Kidney (tissue), 14 donors: ENCODE data around the gene NEK7. TPM values are rescaled to one million over a fixed set of nuclear protein-coding genes. Genes with fewer than 3 reads are reported as not detected.

ENCODE experiments used
- DNase-seq, 5 donors: peaks; one replicate each; pipeline ENCODE4 v3.0.0-alpha.2; 2013 to 2020
- FAIRE-seq: peaks from 2 replicates; lab custom pipeline; 2012; peaks lifted over from hg19 to GRCh38; lab: Jason Lieb, UNC
- H3K27ac ChIP-seq, 2 donors: one replicate each; pipeline ENCODE4 v1.7.0; 2013; ENCODE audit warnings: low read depth in 2 of 2, low read length in 2 of 2, inconsistent platforms in 1 of 2
- H3K27me3 ChIP-seq: one replicate; pipeline ENCODE4 v1.7.1; 2013; ENCODE audit warnings: low read length, inconsistent platforms; ENCODE audit not compliant: control insufficient read depth, insufficient read depth
- H3K36me3 ChIP-seq, 3 donors: one replicate each; pipeline versions ENCODE4 v1.7.0 to v1.7.1; 2013; ENCODE audit warnings: low read length in 3 of 3, control low read depth in 1 of 3, inconsistent platforms in 1 of 3; ENCODE audit not compliant: insufficient read depth in 3 of 3, control insufficient read depth in 2 of 3
- H3K4me1 ChIP-seq, 3 donors: one replicate each; pipeline versions ENCODE4 v1.7.0 to v1.7.1; 2013; ENCODE audit warnings: low read length in 3 of 3, inconsistent platforms in 1 of 3, low read depth in 1 of 3; ENCODE audit not compliant: control insufficient read depth in 2 of 3, insufficient read depth in 2 of 3
- H3K4me3 ChIP-seq, 3 donors: one replicate each; pipeline versions ENCODE4 v1.7.0 to v1.8.1; 2013; ENCODE audit warnings: low read length in 3 of 3, control low read depth in 1 of 3, inconsistent platforms in 1 of 3
- H3K9ac ChIP-seq, 3 donors: one replicate each; pipeline versions ENCODE4 v1.7.0 to v1.7.1; 2013; ENCODE audit warnings: low read length in 3 of 3, control low read depth in 1 of 3, inconsistent platforms in 1 of 3
- H3K9me3 ChIP-seq, 3 donors: one replicate each; pipeline versions ENCODE4 v1.7.0 to v1.7.1; 2013; ENCODE audit warnings: low read length in 3 of 3, control low read depth in 1 of 3, inconsistent platforms in 1 of 3; ENCODE audit not compliant: control insufficient read depth in 2 of 3, insufficient read depth in 1 of 3
- CTCF ChIP-seq: IDR thresholded peaks from 3 replicates; pipeline ENCODE4 v1.5.1; 2012; ENCODE audit warnings: mild to moderate bottlenecking, moderate library complexity, borderline replicate concordance; ENCODE audit not compliant: insufficient read depth; ENCODE audit errors: extremely low read depth
- intact Hi-C: fragments of 100-400 bp; cut with DNase I; formaldehyde crosslinking; loops from one replicate; pipeline ENCODE4 v1.11.1; 2022
- polyA plus RNA-seq: library from polyadenylated mRNA; stranded (reverse); fragments of 350-450 nt; fragmentation: Illumina TruSeq; extraction: RNeasy Lipid Tissue Mini Kit (QIAGEN cat#74804); gene quantifications from one replicate; pipeline ENCODE4 v1.2.3, GENCODE V29; 2014; ENCODE audit warnings: low read depth, low replicate concordance; ENCODE audit not compliant: insufficient read depth
- total RNA-seq: library from RNA; stranded (reverse); fragmentation: NEBNext Ultra II Directional; extraction: Animal tissue kit (Norgen Biotek cat#: 25700); gene quantifications from one replicate; pipeline ENCODE4 v1.2.1, GENCODE V29; 2021
- donor health status: control.
- donor health status: control.
- donor health status: control.
- donor health status: control.
- donor health status: control.
- donor health status: DM: yes; HTN: yes; CAD: no.
- donor health status: Normal renal cell carcinoma (clear cell type).

The NEK7 gene
- total and polyA plus RNA-seq, 2 donors from 2014 or later = 17.3 to 65.5 TPM

GRCh38 chr1:198185146-198185545, 28.3 kb downstream of the NEK7 start:
- Histone ChIP-seq H3K27ac (no peak overlapping the region), H3K9me3 (no peaks in the 10 kb centered on the region), H3K4me3 (no peak overlapping the region), H3K9ac (no peak overlapping the region), H3K27me3 (no peaks in the 10 kb centered on the region), H3K36me3 (no peaks in the 10 kb centered on the region), H3K4me1 (peaks cover 0 to 6% (median 0%) of the 10 kb centered on the region in 3 donors)
- FAIRE-seq (no peak), DNase-seq (no peak)
- intact Hi-C loops = loop anchor here (10.0 kb wide), 1 partner anchor 80 kb away; no protein-coding TSS in a partner anchor
- no peak for TF ChIP-seq CTCF

DNA sequence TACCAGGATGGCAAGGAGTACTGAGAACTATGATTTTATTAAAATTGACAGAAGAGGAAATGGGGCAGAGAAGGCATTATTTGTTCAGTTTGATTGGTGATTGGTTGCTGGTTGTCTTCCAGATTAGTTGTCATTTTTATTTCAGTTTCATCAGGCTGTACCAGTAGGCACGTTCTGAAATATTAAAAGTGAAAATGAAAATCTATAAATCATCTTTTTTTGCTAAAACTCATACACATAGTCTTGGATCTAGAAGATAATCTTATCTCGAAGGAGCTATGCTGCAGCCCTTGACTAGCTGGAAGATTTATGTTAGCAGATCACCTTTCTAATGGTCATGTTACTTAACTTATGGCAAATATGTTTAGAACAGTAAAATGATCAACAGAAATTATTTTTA, 29.0 kb downstream of the NEK7 start:
- FAIRE-seq (no peak), DNase-seq (no peak)
- no peak overlapping the region for H3K9ac ChIP-seq
- peaks cover 0 to 6% (median 0%) of the 10 kb centered on the region in 3 donors for H3K4me1 ChIP-seq
- no peak overlapping the region for H3K4me3 ChIP-seq
- intact Hi-C loops = loop anchor here (10.0 kb wide), 1 partner anchor 79 kb away; no protein-coding TSS in a partner anchor
- H3K27ac ChIP-seq = no peak overlapping the region
- H3K9me3 ChIP-seq = no peaks in the 10 kb centered on the region
- no peaks in the 10 kb centered on the region for H3K36me3 ChIP-seq
- TF ChIP-seq CTCF = no peak
- no peaks in the 10 kb centered on the region for H3K27me3 ChIP-seq

DNA sequence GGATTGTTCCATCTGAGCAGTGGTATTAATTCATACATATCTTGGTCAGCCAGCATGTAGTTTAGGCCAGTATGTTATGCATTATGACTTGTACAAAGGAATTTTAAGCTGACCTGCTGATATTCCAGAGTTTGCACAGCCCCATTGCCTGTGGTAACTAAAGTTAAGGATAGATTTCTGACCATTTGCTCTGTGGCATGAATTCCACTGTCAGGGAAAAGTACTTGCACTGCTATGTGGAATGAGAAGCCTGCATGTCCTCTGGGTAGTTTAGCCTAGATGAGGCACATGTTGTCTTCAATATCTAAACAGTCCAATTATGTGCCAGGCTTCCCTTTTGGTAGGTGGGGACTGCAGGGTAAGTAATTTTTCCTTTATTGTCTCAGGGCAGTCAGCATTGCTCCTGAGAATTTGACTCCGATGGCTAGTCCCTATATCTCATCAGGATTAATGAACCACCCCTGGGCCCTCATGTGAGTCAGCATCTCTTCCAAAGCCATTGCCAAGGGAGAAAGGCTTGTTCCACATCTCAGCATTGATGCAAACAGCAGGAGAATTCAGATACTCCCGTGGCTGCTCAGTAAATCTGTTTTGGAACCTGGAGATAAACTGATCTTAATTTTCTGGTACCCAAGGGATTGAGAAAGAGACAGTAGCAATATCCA, 30.2 kb downstream of the NEK7 start:
- no peak for TF ChIP-seq CTCF
- Histone ChIP-seq H3K9ac (no peak overlapping the region), H3K27me3 (no peaks in the 10 kb centered on the region), H3K27ac (no peak overlapping the region), H3K9me3 (no peaks in the 10 kb centered on the region), H3K36me3 (no peaks in the 10 kb centered on the region), H3K4me3 (no peak overlapping the region), H3K4me1 (peaks cover 0 to 6% (median 0%) of the 10 kb centered on the region in 3 donors)
- intact Hi-C loops = loop anchor here (10.0 kb wide), 1 partner anchor 78 kb away; no protein-coding TSS in a partner anchor
- no peak for FAIRE-seq
- DNase-seq = no peak
